ENCODE measurements around the gene STK24.

The STK24 gene

GRCh38 chr13:98439126-98439828 is 137.6 kb downstream of the STK24 start:
- no peak for DNase-seq (ENCODE audit: low read depth in 2 of 3, low spot score in 2 of 3)

- no peak for DNase-seq (ENCODE audit: low read depth in 2 of 3, low spot score in 2 of 3)
Measured at GRCh38 chr13:98438246-98439125, 138.4 kb downstream of the STK24 start.

DNA sequence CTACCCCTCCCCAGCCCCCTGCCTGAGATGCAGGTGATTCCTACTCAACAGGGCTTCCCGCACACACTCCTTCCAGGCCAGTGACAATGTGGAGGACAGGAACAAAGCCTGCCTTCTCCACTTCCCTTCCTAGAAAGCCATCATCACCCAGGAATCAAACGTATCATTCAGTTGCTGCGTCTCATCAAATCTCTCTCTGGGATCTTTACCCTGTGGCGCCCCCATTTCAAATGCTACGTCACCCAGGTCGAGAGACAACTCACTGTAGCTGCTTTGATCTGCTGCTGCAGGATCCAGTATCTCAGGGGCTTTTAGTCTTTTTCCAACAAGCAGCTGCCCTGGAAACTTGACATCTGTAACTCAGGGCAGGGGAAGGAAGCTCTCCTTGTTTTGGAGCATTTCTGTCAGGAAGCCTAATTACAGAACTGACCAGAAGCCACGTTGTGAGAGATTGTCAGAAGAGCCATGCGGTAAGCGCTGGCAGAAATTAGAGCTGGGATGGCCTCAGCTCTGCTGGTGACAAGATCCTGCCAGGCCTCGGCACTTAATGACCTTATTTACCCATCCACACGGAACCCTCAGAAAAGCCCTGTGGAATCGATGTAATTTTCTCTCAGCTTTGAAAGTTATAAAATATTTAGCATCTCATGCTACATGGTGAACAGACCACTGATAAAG is 140.5 kb downstream of the STK24 start:
- no peak for DNase-seq (ENCODE audit: low read depth in 2 of 3, low spot score in 2 of 3)

- no peak for DNase-seq (ENCODE audit: low read depth in 2 of 3, low spot score in 2 of 3)
Measured at GRCh38 chr13:98435376-98435775, 141.5 kb downstream of the STK24 start.

DNA sequence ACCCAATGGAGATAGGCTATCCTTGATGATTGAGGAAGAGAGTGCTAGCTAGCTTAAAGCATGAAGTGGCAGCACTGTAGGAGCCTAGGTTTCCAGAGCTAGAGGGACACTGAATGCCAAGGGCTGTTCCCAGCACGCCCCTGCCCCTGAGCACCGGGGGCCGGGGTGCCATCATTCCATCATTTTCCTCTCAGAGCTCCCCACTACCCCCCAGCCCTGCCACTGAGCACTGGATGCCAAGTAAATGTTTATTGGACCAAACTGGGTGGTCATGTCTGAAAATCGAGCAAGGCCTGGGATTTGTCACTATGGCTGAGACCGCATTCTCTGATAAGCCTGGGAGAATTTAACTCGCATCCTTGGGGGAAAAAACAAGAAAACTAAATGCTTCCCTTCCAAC is 142.8 kb downstream of the STK24 start:
- no peak for DNase-seq (ENCODE audit: low read depth in 2 of 3, low spot score in 2 of 3)

- DNase-seq (ENCODE audit: low read depth in 2 of 3, low spot score in 2 of 3): no peak
Measured at GRCh38 chr13:98433654-98434053, 143.3 kb downstream of the STK24 start.

DNA sequence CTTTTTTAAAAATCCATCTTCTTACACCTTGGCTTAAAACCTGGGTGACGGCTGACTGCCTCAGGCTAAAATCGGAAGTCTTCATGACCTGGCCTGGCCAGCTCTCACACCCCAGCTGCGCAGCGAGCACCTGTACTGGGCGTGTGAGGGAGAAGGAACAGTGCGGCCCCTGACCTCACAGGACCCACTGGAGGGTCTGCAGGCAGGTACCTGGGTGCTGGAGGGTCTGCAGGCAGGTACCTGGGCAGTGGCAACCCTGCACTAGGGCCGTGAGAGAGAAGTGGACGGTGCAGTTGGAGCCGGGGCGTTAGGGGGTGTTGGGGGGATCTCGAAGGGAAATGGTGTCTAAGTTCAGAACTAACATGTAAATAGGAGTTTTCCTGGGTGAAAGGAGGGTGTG is 144.3 kb downstream of the STK24 start:
- no peak for DNase-seq (ENCODE audit: low read depth in 2 of 3, low spot score in 2 of 3)

DNA sequence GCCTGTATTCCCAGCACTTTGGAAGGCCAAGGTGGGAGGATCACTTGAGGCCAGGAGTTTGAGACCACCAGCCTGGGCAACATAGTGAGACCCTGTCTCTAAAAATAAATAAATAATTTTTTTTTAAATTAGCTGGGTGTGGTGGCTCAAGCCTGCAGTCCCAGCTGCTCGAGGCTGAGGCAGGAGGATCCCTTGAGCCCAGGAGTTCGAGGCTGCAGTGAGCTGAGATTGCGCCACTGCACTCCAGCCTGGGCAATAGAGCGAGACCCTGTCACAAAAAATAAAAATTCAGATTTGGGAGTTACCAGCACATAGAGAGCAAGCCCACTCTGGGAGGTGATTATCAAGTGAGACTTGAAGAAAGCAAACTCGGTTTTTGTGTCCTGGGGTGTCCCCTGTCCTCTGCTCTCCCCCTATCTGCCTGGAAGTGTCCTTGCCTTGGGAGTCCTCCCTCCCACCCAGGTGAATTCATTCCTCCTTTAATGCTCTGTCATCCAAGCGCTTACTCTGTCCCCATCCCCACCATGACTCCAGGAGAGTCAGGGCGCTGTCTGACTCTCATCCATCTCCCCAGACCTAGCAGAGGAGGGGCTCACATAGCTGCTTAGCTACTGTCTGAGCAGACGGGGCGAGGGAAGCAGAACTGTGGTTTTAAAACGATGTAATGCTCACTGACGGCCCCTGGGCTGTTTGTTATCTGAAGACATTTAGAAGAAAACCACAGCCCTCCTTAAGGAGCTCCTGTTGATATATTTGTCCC is 146.8 kb downstream of the STK24 start:
- no peak for DNase-seq (ENCODE audit: low read depth in 2 of 3, low spot score in 2 of 3)

DNA sequence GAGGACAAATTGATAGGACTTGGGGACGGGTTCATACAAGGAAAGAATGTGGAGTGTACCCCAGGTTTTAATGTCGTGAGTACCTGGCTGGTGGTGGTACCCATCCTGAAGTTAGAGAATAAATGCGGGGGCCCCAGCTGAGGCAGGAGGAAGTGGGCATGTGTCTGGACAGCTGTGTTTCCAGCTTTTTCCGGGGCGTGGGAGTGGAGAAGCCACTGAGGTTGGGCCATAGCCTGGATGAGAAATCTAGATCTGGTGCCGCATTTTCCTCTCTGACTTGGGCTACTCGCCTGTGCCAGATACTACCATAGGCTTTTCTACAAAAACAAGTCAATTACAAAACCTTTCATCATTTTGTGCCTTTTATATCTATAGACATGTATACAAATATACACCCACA is 147.4 kb downstream of the STK24 start:
- no peak for DNase-seq (ENCODE audit: low read depth in 2 of 3, low spot score in 2 of 3)

- no peak for DNase-seq (ENCODE audit: low read depth in 2 of 3, low spot score in 2 of 3)
Measured at GRCh38 chr13:98429081-98429480, 147.8 kb downstream of the STK24 start.

DNA sequence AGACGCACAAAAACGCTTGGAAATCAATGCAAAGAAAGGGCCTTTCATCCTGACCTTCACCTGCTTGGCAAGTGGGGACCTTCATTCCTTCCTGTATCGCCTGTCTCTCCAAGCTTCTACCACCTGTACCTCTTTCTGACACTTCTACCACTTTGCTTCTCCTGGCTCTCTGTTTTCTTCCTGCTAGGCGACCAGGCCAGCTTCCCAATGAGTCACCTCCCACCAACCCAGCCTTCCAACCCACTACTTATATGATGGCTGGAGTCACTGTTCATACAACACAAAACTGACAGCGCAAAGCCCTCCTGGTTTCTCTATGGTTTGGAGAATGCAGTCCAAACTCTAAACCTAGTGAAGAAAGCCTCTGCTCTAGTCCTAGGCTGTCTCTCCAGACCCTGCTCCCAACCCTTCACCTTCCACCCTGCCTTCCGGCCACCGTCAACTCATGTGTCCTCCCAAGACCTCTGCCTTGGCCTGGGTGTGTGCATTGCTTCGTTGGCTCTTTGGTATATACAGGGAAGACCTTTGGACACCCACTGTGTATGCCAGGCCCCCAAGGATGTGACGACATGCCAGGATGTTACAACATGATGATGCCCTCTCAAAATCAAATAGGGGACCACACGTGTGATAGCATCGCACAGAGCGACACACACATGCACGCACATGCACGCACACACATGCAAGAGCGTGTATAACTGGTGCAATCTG is 148.5 kb downstream of the STK24 start:
- no peak for DNase-seq (ENCODE audit: low read depth in 2 of 3, low spot score in 2 of 3)

GRCh38 chr13:98427331-98427995 is 149.4 kb downstream of the STK24 start:
- DNase-seq (ENCODE audit: low read depth in 2 of 3, low spot score in 2 of 3): no peak

- DNase-seq (ENCODE audit: low read depth in 2 of 3, low spot score in 2 of 3): no peak
Measured at GRCh38 chr13:98423417-98423816, 153.5 kb downstream of the STK24 start.

GRCh38 chr13:98422046-98422445 is 154.9 kb downstream of the STK24 start:
- no peak for DNase-seq (ENCODE audit: low read depth in 2 of 3, low spot score in 2 of 3)

GRCh38 chr13:98420554-98421175 is 156.2 kb downstream of the STK24 start:
- DNase-seq (ENCODE audit: low read depth in 2 of 3, low spot score in 2 of 3): no peak

DNA sequence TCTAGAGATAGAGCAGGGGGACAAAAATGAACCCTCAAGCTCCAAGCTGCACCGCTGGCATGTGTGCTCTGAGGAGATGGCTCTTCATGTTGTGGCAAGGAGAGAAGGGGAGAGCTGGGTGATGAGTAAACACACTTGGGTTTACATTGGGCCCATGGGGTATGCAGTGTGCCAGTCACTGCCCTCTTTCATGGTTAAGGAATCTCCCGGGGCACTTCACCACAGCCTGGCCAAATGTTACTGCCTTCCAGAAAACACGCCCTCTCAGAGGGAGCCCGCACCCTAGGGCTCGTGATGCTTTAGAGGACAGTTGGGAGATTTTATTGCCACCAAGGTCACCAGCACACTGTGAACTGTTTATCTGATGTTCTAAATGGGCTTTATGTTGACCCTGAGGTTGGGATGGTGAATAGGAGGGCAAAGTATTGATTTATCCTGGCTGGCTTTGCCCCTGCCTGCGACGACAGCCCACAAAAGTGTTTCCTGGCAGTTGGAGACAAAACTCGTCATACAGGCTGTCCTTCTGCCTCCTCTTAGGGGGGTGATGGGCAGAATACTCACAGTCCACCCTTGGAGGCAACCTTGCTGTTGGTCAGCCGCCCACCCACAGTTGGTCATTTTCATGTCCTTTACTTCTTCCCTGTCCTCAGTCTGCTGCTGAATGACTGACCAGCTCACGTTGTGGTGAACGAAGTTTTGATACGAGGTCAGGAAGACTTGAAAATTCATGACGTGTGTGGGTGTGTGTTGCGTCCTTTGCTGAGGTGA is 156.9 kb downstream of the STK24 start:
- DNase-seq (ENCODE audit: low read depth in 2 of 3, low spot score in 2 of 3): no peak

GRCh38 chr13:98416408-98416807 is 160.5 kb downstream of the STK24 start:
- DNase-seq (ENCODE audit: low read depth in 2 of 3, low spot score in 2 of 3): no peak

DNA sequence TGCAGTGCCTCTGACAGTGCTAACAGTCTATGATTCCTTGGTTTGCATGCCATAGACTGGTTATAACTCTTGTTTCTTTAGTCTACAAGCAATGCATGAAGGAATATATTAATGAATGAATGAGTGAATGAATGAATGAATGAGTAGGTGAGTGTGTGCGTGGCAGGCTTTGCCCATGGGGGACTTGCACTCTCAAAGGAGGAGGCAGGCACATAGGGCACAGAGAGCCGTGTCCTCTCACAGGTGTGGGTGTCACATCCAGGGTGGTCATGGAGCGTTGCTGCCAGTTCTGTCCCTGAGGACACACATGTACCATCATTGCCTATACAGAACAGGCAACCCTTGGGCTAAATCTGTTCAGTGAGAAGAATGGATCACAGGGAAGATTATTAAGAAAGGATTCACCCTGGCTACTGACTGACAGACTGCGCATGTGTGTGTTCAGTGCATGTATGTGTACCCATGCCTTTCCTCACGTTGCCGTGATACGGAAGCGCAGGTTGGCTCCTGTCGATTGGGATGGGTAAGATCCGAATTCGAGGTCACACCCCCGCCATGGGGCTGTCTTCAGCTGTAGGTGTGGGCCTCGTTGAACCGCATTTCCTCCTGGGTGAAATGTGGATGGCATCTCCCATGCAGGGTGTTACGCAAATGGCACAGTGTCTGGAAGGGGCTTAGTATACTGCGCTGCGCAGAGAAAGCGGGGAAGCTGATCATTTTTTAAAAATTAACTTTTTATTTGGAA is 161.4 kb downstream of the STK24 start:
- DNase-seq (ENCODE audit: low read depth in 2 of 3, low spot score in 2 of 3): no peak

Measured in activated CD8-positive, alpha-beta memory T cell treated with anti-CD3 and anti-CD28 coated beads for 48 hours (primary cell).